ENCODE data around the gene TGFB1I1. TPM values are rescaled to one million over a fixed set of nuclear protein-coding genes. Genes with fewer than 3 reads are reported as not detected.

Gene TGFB1I1
- total and polyA plus RNA-seq, 2 of the 13 experiments (the other 11 are each of a cell fraction or from before 2014, with no cell fraction given), result 0.80 to 2.9 TPM

DNA sequence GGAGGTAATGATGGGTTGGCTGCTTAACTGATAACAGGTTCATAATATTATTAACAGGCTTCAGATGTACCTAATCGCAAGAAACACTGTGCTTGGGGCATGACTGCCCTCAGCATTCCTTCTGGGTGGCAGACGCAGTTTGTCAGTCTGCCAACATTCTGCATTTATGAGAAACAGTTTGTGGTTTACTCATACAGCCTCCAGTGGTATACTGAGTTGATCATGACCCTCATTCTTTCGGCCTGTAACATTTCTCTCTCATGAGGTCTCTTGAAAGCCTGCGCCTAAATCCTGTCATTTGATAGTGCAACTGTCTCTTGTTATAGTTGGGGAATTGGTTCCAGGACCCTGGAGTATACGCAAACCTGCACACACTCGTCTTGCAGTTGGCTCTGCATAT, 41.2 kb downstream of the TGFB1I1 start (continued):
- TF ChIP-seq, protein P1, sequence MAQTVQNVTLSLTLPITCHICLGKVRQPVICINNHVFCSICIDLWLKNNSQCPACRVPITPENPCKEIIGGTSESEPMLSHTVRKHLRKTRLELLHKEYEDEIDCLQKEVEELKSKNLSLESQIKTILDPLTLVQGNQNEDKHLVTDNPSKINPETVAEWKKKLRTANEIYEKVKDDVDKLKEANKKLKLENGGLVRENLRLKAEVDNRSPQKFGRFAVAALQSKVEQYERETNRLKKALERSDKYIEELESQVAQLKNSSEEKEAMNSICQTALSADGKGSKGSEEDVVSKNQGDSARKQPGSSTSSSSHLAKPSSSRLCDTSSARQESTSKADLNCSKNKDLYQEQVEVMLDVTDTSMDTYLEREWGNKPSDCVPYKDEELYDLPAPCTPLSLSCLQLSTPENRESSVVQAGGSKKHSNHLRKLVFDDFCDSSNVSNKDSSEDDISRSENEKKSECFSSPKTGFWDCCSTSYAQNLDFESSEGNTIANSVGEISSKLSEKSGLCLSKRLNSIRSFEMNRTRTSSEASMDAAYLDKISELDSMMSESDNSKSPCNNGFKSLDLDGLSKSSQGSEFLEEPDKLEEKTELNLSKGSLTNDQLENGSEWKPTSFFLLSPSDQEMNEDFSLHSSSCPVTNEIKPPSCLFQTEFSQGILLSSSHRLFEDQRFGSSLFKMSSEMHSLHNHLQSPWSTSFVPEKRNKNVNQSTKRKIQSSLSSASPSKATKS (CRISPR knock-in tag; IDR thresholded peaks at IDR 0.05), result no peak
- TF ChIP-seq, protein P2, sequence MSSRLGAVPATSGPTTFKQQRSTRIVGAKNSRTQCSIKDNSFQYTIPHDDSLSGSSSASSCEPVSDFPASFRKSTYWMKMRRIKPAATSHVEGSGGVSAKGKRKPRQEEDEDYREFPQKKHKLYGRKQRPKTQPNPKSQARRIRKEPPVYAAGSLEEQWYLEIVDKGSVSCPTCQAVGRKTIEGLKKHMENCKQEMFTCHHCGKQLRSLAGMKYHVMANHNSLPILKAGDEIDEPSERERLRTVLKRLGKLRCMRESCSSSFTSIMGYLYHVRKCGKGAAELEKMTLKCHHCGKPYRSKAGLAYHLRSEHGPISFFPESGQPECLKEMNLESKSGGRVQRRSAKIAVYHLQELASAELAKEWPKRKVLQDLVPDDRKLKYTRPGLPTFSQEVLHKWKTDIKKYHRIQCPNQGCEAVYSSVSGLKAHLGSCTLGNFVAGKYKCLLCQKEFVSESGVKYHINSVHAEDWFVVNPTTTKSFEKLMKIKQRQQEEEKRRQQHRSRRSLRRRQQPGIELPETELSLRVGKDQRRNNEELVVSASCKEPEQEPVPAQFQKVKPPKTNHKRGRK (CRISPR knock-in tag; IDR thresholded peaks at IDR 0.05), result no peak
- TF ChIP-seq MED8 (CRISPR knock-in tag; IDR thresholded peaks at IDR 0.05; ENCODE audit: insufficient replicate concordance), result no peak

DNA sequence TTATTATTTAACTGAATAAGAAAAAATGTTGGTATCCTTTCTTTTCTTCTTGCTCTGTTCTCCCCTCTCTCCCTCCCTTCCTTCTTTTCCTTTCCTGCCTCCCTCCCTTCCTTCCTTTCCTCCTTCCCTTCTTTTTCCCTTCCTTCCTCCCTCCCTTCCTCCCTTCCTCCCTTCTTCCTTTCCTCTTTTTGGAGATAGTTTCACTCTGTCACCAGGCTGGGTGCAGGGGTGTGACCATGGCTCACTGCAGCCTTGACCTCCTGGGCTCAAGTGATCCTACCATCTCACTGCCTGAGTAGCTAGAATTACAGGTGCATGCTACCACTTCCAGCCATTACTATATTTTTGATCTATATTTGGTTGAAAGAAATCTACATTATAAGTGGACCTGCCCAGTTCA, 41.9 kb downstream of the TGFB1I1 start:
- no peak for DNase-seq (ENCODE audit: low spot score)
- CTCF ChIA-PET (ENCODE audit: low intra/inter-chr PET ratio, low total read pairs), result no interaction called here
- Histone ChIP-seq H3K79me2 (ENCODE audit: insufficient read depth, low read length) (no peaks in the 10 kb centered on the region), H3K27ac (ENCODE audit: extremely low read length, insufficient read depth, low read length) (no peak overlapping the region), H3K4me1 (ENCODE audit: insufficient read depth, low read length) (peaks cover 45% of the 10 kb centered on the region), H3K9me3 (ENCODE audit: low read length) (no peaks in the 10 kb centered on the region), H3K36me3 (replicated peaks in 1 of 2; ENCODE audit: control insufficient read depth in 1 of 2, insufficient read depth in 2 of 2, low read length in 2 of 2) (no peaks in the 10 kb centered on the region), H3K4me3 (replicated peaks in 1 of 3; ENCODE audit: insufficient read depth in 1 of 3, low read depth in 2 of 3, low read length in 3 of 3) (no peak overlapping the region), H3K27me3 (ENCODE audit: control insufficient read depth in 1 of 2, insufficient read depth in 2 of 2, low read length in 2 of 2) (peaks cover 0 to 6% of the 10 kb centered on the region in 2 experiments; a peak in 2 of 5 replicates), H2AFZ (ENCODE audit: low read length) (no peak overlapping the region), H3K9ac (ENCODE audit: insufficient read depth, low read depth, low read length) (no peak overlapping the region), H4K20me1 (ENCODE audit: insufficient read depth, low read length) (no peaks in the 10 kb centered on the region), H3K4me2 (ENCODE audit: low read depth, low read length) (no peak overlapping the region)
- peak; percentile 19; the same call in 1 of the 3 replicates for ATAC-seq
- in situ Hi-C loops (cut with HindIII; ENCODE audit: extremely low pct_ligation_motif_present, low pct_unique_long_range_greater_than_20kb) (no loop called here), intact Hi-C loops (cut with micrococcal nuclease; ENCODE audit: unreplicated experiment) (no loop called here)
- FAIRE-seq, result no peak
- POLR2A ChIA-PET, result interaction anchor here (1.3 kb wide), 1 partner anchor 378 kb away, joined by 3 read pairs; the partner anchor contains the start of gene PRSS8
- no TSS peak for BruUV-seq (replicated peaks)
- TF ChIP-seq ZNF652 (CRISPR knock-in tag; IDR thresholded peaks at IDR 0.05; ENCODE audit: borderline replicate concordance, low read depth) (no peak), ATM (IDR thresholded peaks at IDR 0.05; ENCODE audit: borderline replicate concordance) (0 out of 2 replicates have a peak, but pooled peaks have one; percentile 43), SP140L (CRISPR knock-in tag; IDR thresholded peaks at IDR 0.05; ENCODE audit: borderline replicate concordance) (no peak), TBL1XR1 (IDR thresholded peaks at IDR 0.05; ENCODE audit: borderline replicate concordance, low read length, partially characterized antibody) (no peak), SMYD3 (CRISPR knock-in tag; IDR thresholded peaks at IDR 0.05) (no peak), HNRNPK (IDR thresholded peaks at IDR 0.05; ENCODE audit: low read depth, low read length, poor library complexity, severe bottlenecking) (peak; percentile 23), ZSCAN25 (CRISPR knock-in tag; IDR thresholded peaks at IDR 0.05) (peak; percentile 82)
- TF ChIP-seq, protein P3, sequence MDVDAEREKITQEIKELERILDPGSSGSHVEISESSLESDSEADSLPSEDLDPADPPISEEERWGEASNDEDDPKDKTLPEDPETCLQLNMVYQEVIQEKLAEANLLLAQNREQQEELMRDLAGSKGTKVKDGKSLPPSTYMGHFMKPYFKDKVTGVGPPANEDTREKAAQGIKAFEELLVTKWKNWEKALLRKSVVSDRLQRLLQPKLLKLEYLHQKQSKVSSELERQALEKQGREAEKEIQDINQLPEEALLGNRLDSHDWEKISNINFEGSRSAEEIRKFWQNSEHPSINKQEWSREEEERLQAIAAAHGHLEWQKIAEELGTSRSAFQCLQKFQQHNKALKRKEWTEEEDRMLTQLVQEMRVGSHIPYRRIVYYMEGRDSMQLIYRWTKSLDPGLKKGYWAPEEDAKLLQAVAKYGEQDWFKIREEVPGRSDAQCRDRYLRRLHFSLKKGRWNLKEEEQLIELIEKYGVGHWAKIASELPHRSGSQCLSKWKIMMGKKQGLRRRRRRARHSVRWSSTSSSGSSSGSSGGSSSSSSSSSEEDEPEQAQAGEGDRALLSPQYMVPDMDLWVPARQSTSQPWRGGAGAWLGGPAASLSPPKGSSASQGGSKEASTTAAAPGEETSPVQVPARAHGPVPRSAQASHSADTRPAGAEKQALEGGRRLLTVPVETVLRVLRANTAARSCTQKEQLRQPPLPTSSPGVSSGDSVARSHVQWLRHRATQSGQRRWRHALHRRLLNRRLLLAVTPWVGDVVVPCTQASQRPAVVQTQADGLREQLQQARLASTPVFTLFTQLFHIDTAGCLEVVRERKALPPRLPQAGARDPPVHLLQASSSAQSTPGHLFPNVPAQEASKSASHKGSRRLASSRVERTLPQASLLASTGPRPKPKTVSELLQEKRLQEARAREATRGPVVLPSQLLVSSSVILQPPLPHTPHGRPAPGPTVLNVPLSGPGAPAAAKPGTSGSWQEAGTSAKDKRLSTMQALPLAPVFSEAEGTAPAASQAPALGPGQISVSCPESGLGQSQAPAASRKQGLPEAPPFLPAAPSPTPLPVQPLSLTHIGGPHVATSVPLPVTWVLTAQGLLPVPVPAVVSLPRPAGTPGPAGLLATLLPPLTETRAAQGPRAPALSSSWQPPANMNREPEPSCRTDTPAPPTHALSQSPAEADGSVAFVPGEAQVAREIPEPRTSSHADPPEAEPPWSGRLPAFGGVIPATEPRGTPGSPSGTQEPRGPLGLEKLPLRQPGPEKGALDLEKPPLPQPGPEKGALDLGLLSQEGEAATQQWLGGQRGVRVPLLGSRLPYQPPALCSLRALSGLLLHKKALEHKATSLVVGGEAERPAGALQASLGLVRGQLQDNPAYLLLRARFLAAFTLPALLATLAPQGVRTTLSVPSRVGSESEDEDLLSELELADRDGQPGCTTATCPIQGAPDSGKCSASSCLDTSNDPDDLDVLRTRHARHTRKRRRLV (CRISPR knock-in tag; IDR thresholded peaks at IDR 0.05), result no peak
- TF ChIP-seq, protein P4, sequence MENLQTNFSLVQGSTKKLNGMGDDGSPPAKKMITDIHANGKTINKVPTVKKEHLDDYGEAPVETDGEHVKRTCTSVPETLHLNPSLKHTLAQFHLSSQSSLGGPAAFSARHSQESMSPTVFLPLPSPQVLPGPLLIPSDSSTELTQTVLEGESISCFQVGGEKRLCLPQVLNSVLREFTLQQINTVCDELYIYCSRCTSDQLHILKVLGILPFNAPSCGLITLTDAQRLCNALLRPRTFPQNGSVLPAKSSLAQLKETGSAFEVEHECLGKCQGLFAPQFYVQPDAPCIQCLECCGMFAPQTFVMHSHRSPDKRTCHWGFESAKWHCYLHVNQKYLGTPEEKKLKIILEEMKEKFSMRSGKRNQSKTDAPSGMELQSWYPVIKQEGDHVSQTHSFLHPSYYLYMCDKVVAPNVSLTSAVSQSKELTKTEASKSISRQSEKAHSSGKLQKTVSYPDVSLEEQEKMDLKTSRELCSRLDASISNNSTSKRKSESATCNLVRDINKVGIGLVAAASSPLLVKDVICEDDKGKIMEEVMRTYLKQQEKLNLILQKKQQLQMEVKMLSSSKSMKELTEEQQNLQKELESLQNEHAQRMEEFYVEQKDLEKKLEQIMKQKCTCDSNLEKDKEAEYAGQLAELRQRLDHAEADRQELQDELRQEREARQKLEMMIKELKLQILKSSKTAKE (CRISPR knock-in tag; IDR thresholded peaks at IDR 0.05; ENCODE audit: borderline replicate concordance), result no peak
